HTERT RPE-1 (cell line): ENCODE results near the gene NR2F2.

ENCODE experiments used
- in situ Hi-C: fragments of 300-500 bp; cut with MboI; formaldehyde crosslinking; loops from 4 replicates; pipeline ENCODE4 v1.14.3; 2020; ENCODE audit warnings: low sequenced_read_pairs

The NR2F2 gene

GRCh38 chr15:96330450-96331143, at the start of gene NR2F2:
TSS of gene NR2F2 (plus strand) at chr15:96330700. CDS start at chr15:96332106, 1,406 bp downstream.
- in situ Hi-C loops: no loop called here

DNA sequence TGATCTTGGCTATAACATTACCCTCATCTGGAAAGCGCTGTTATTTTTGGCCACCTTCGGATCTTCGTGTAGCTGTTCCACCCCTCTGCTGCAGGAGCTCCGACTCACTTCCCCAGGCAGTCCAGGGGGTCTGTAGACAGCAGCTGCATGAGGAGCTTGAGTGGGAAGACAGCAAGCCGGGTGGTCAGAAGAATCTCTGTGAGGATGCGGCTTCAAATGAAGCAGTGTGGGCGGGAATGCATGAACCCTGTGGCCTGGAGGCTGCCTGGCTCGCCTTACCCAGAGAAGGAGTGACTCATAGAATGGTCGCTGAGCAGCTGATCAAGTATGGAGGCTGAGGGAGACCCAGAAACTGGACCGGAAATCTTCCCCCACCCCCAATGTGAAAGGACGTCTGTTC, 45.2 kb upstream of the NR2F2 start:
- in situ Hi-C loops: no loop called here

DNA sequence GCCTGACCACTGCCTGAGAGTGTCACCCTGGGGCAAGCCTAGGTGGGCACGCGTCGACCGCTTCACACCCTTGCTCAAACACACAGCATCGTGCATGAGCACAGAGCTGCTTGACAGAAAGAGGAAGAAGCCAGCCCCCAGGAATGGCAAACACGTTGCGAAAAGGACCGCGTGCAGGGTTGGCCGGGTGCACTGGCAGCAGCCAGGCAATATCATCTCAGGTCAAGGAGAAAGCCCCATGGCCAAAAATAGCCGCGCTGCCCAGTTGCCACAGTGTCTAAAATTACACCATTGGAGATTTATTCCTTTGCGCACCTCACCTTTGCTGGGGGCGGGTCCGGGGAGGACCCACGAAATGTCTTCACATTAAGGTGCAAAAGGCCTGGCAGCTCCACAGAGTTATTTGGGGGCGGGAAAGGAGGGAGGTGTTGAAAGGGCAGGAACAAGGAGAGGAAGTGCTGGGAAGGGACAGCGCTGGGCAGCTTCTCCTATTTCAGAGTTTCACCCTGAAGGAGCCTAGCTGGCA, 44.7 kb upstream of the NR2F2 start:
- in situ Hi-C loops: no loop called here

GRCh38 chr15:96290679-96291078, 39.8 kb upstream of the NR2F2 start:
- in situ Hi-C loops: no loop called here

DNA sequence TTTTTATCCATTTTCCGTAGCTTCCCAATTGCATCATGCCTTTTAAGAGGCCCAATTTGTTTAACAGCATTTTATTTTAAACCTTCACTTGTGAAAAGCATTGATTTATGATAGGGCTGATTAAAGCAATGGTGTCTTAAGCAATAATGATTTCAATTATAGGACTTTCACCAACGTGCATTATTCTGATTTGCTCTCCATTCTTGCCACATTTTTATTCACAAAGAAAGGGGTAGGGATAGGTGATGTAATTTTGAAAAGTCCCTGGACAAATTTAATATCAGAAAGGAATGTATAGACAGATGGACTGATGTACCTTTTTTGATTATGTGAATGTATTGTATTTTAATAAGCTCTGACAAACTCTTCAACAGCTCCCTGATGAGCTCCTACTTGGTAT, 37.9 kb upstream of the NR2F2 start:
- in situ Hi-C loops: no loop called here

GRCh38 chr15:96293441-96293840, 37.1 kb upstream of the NR2F2 start:
- in situ Hi-C loops: no loop called here

DNA sequence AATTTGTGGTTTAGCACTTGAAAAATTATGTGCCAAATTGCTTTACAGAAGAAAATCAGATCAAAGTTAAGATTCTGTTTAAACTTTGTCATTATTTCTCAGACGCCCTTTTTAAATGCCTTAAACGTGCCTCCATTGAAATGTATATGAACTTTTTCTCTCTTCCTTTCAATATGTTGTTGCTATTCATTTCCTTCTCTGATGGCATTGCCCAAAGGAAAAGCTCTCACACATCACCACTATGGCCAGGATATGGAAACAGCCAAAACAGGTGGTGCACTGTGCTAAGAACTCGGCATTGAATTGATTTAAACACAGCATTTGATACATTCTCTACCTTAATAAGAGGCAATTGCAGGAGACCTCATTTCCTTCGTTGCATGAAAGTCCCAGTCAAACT, 35.7 kb upstream of the NR2F2 start:
- in situ Hi-C loops: no loop called here

DNA sequence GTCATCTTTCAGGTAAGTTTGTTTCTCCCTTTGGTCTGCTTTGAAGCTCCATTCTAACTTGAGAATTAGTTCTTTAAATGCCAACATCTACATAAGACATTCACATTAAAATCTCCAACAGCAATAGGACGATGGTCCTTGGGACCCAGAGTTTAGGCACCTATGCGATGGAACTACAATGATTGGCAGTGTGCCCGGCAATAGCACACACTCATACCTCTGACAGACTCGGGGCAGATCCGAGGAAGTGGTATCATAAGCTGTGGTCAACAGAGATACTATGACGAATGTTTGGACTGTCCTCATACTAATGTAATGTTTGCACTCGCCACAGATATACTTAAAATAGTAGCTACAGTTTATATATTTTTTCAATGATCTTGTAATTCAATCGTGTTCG, 34.2 kb upstream of the NR2F2 start:
- in situ Hi-C loops: no loop called here

DNA sequence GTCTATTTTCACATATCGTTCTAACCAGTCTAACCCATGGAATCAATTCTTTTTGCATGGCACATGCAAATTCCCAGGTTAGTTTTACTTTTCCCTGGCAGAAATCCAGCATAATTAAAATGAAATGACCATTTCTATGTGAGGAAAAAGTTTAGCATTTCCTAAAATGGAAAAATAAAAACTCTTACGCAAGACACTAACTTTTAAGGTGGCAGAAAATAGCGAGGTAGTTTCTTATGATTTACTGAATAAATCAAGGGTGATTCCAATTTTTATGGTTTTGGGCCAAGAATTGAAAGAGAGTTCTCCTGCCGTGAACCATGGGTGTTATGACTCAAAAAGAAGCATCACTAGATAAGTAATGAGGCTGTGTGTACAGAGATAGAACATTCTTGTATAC, 32.7 kb upstream of the NR2F2 start:
- in situ Hi-C loops: no loop called here

DNA sequence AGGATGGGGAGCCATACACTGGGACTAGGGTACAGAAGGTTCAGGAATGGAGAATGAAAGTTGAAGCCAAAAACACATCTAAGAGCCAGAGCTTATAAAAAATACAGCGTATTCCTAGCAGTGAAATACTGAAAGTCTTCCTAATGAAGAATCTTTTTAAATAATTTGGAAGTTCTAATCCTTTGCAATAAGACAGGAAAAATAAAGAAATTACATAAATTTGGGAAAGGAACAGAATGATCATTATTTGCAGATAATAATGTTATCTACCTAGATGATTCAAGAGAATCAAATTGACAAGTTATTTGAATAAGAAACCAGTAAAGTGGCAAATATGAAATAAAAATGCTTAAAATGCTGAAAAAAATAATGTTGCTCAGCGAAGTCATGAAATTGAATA, 32.3 kb upstream of the NR2F2 start:
- in situ Hi-C loops: no loop called here

- in situ Hi-C loops: no loop called here
Measured at GRCh38 chr15:96300836-96301235, 29.7 kb upstream of the NR2F2 start.

DNA sequence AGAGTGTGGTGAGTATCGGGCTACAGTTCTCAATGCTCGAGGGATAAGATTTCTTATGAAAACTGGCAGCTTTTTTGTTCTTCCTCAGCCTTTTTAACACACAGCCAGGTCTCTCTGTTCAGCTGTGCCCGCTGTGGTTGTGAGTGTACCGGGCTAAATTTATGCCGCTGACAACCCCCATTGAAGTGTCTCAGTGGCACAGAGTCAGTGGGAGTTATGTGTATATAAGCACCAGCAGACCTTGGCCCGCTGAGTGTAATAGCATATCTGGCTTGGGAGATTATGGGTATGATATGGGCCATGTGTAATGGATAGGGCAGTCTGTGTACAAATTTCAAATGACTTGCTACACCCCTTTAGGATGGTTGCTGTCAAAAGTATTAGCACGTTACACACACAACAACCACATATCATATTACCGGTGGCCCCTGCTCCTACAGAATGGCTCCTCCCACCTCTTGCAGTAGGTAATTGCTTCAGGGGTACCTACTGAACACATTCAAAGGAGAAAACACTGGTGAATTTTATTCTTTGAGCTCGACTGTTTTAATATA, 26.9 kb upstream of the NR2F2 start:
- in situ Hi-C loops: no loop called here

GRCh38 chr15:96304839-96305238, 25.7 kb upstream of the NR2F2 start:
- in situ Hi-C loops: no loop called here

GRCh38 chr15:96306321-96306720, 24.2 kb upstream of the NR2F2 start:
- in situ Hi-C loops: no loop called here

GRCh38 chr15:96307856-96308394, 22.6 kb upstream of the NR2F2 start:
- in situ Hi-C loops: no loop called here

- in situ Hi-C loops: no loop called here
Measured at GRCh38 chr15:96309143-96309660, 21.3 kb upstream of the NR2F2 start.

GRCh38 chr15:96311256-96311955, 19.1 kb upstream of the NR2F2 start:
- in situ Hi-C loops: no loop called here

- in situ Hi-C loops: no loop called here
Measured at GRCh38 chr15:96311956-96312294, 18.6 kb upstream of the NR2F2 start.

DNA sequence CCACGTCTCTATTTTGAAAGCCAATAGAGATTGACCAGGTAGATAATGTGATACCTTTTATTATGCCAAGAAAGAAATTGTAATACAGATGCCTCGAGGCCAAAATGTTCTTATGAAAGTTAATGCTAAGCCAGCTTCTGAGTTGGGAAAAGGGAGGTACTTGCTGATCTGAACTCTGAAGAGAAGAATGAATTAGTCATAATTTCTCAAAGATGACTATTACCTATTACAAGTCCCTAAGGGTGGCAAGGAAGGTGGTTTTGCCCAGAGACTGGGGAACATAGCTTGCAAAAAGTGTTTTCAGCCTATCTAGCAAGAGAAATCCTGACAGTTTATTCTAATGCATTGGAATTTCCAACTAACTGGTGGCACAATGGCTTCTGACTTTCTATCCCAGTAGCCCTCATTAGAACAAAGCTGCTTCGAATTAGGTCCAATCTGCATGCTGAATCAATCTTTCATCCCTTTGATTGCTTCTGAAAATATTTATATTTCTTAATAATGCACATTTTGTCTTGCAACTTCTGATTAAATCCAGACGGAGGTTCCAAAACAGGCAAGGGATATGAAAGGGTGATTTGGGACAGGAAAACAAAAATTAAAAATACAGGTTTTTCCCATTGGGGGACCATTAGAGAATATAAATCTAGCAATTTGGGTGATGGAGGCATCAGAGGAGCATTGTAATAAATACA, 17.7 kb upstream of the NR2F2 start:
- in situ Hi-C loops: no loop called here

GRCh38 chr15:96314518-96314917, 16.0 kb upstream of the NR2F2 start:
- in situ Hi-C loops: no loop called here

- in situ Hi-C loops: no loop called here
Measured at GRCh38 chr15:96314963-96315362, 15.5 kb upstream of the NR2F2 start.
